ENCODE data around the gene TRAF4. TPM values are rescaled to one million over a fixed set of nuclear protein-coding genes. Genes with fewer than 3 reads are reported as not detected.
"Not testable (repeated sequence)": the region's sequence is repeated elsewhere in the genome, so short reads cannot be mapped to it uniquely, and the experiment has no call there.

TRAF4 gene
- total and polyA plus RNA-seq, 3 donors from 2014 or later: 33.1 to 47.2 (median 35.3) TPM

GRCh38 chr17:28717578-28718332, 26.1 kb upstream of the TRAF4 start, which contains the start of gene RAB34:
TSS of gene RAB34 (minus strand) at chr17:28717868. CDS start at chr17:28717266, 602 bp downstream.
- peak; percentile 71 for DNase-seq
- 2 to 5% methylated on average over 6 to 47 of the region's 60 CpGs for WGBS, 2 donors
- intact Hi-C loops (cut with DNase I; ENCODE audit: low total_unique reads): no loop called here
- H3K4me3 ChIP-seq: peak within 1 kb of the TSS; percentile 67 to 71
- TF ChIP-seq POLR2A (IDR thresholded peaks at IDR 0.05): no peak
- TF ChIP-seq CTCF (IDR thresholded peaks at IDR 0.05): no peak
- H3K4me1 ChIP-seq: peaks cover 45% of the 10 kb centered on the region
- H3K27ac ChIP-seq: peak within 1 kb of the TSS; percentile 89 to 92
- no peaks in the 10 kb centered on the region for H3K27me3 ChIP-seq
- H3K36me3 ChIP-seq (ENCODE audit: low read depth, missing control alignments): no peaks in the 10 kb centered on the region
- H3K9me3 ChIP-seq: no peaks in the 10 kb centered on the region

GRCh38 chr17:28718333-28719020, 25.3 kb upstream of the TRAF4 start:
- H3K9me3 ChIP-seq: no peaks in the 10 kb centered on the region
- H3K27me3 ChIP-seq: no peaks in the 10 kb centered on the region
- no peak for DNase-seq
- TF ChIP-seq POLR2A (IDR thresholded peaks at IDR 0.05): no peak
- no peak for TF ChIP-seq CTCF (IDR thresholded peaks at IDR 0.05)
- WGBS, 2 donors: 17 to 20% methylated on average over 17 to 18 of the region's 18 CpGs
- intact Hi-C loops (cut with DNase I; ENCODE audit: low total_unique reads): no loop called here
- peak overlapping the region; percentile 89 to 92 for H3K27ac ChIP-seq
- no peaks in the 10 kb centered on the region for H3K36me3 ChIP-seq (ENCODE audit: low read depth, missing control alignments)
- H3K4me3 ChIP-seq: peak overlapping the region; percentile 67 to 71
- H3K4me1 ChIP-seq: peaks cover 45% of the 10 kb centered on the region

- no peaks in the 10 kb centered on the region for H3K36me3 ChIP-seq (ENCODE audit: low read depth, missing control alignments)
- intact Hi-C loops (cut with DNase I; ENCODE audit: low total_unique reads): no loop called here
- peak overlapping the region; percentile 71 to 84 for H3K4me3 ChIP-seq
- TF ChIP-seq POLR2A (IDR thresholded peaks at IDR 0.05) (no peak), CTCF (IDR thresholded peaks at IDR 0.05) (no peak)
- peaks cover 45% of the 10 kb centered on the region for H3K4me1 ChIP-seq
- H3K27ac ChIP-seq: peak overlapping the region; percentile 71 to 89
- H3K27me3 ChIP-seq: no peaks in the 10 kb centered on the region
- 24 to 28% methylated on average over 18 of the region's 18 CpGs for WGBS, 2 donors
- no peaks in the 10 kb centered on the region for H3K9me3 ChIP-seq
- no peak for DNase-seq
Measured at GRCh38 chr17:28719021-28719433, 24.8 kb upstream of the TRAF4 start.

- Histone ChIP-seq H3K4me1 (peaks cover 49% of the 10 kb centered on the region), H3K27me3 (no peaks in the 10 kb centered on the region), H3K36me3 (ENCODE audit: low read depth, missing control alignments) (no peaks in the 10 kb centered on the region), H3K27ac (peak overlapping the region; percentile 66 to 89), H3K9me3 (no peaks in the 10 kb centered on the region), H3K4me3 (peak overlapping the region; percentile 71 to 84)
- intact Hi-C loops (cut with DNase I; ENCODE audit: low total_unique reads): no loop called here
- no peak for TF ChIP-seq CTCF (IDR thresholded peaks at IDR 0.05)
- WGBS, 2 donors: 2% methylated on average over 27 to 30 of the region's 30 CpGs
- DNase-seq: no peak
Measured at GRCh38 chr17:28720247-28720996, 23.4 kb upstream of the TRAF4 start.

- H3K9me3 ChIP-seq; DNase-seq; H3K36me3 ChIP-seq (ENCODE audit: low read depth, missing control alignments); intact Hi-C loops (cut with DNase I; ENCODE audit: low total_unique reads); H3K27me3 ChIP-seq: not testable (repeated sequence)
- peak overlapping the region; percentile 71 to 84 for H3K4me3 ChIP-seq
- WGBS, 2 donors: 29 to 31% methylated on average over 17 to 19 of the region's 19 CpGs
- H3K27ac ChIP-seq: peak overlapping the region in 1 of 2 donors; percentile 89
- H3K4me1 ChIP-seq: peaks cover 50% of the 10 kb centered on the region
Measured at GRCh38 chr17:28720997-28721329, 22.8 kb upstream of the TRAF4 start.

Data from testis (tissue), 3 donors.